ENCODE measurements around the gene RRM2.

RRM2 gene
- long read RNA-seq, transcript RRM2-202 (10 exons, 3,673 nt): major isoform, 325 of 356 reads
- long read RNA-seq, partial matches to known transcripts: 19 of 356 reads
- long read RNA-seq, other reads (novel, unspliced or antisense): 6 of 356 reads

DNA sequence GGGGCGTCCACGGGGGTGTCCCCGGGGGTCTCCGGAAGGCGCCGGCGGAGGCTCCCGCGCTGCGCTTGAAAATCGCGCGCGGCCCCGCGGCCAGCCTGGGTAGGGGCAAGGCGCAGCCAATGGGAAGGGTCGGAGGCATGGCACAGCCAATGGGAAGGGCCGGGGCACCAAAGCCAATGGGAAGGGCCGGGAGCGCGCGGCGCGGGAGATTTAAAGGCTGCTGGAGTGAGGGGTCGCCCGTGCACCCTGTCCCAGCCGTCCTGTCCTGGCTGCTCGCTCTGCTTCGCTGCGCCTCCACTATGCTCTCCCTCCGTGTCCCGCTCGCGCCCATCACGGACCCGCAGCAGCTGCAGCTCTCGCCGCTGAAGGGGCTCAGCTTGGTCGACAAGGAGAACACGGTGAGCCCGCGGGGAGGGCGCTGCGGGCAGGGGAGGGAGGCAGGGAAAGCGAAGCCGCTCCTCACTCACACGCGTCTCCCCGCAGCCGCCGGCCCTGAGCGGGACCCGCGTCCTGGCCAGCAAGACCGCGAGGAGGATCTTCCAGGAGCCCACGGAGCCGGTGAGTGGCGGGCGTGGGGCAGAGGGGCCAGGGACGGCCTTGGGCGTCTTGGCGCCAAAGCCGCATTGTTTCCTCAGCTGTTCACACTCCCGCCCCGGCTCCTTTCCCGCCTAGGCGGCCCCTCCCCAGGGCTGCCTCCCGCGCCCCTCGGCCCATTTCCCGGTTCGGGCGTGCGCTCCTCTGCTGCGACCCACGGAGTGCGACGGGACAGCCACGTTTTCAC, at the start of gene RRM2:
Gene RRM2, plus strand, starts transcription at position 240 of the 781 bp plus-strand sequence. Its CDS starts 60 bp downstream, at position 300.
- Histone ChIP-seq H3K27ac (replicated peaks) (peak within 1 kb of the TSS; percentile 98), H3K4me3 (replicated peaks; ENCODE audit: insufficient read depth, low read length) (peak within 1 kb of the TSS; percentile 63), H3K27me3 (ENCODE audit: insufficient read depth, poor library complexity, severe bottlenecking) (no peaks in the 10 kb centered on the region)
- DNase-seq (ENCODE audit: low read depth in 1 of 2, low spot score in 1 of 2): peak; percentile 84 to 98
- TF ChIP-seq SPI1 (IDR thresholded peaks at IDR 0.05; ENCODE audit: borderline replicate concordance, low read depth) (no peak), POLR2AphosphoS5 (IDR thresholded peaks at IDR 0.05; ENCODE audit: low read depth) (peak; percentile 99)
- TF ChIP-seq, protein P1, sequence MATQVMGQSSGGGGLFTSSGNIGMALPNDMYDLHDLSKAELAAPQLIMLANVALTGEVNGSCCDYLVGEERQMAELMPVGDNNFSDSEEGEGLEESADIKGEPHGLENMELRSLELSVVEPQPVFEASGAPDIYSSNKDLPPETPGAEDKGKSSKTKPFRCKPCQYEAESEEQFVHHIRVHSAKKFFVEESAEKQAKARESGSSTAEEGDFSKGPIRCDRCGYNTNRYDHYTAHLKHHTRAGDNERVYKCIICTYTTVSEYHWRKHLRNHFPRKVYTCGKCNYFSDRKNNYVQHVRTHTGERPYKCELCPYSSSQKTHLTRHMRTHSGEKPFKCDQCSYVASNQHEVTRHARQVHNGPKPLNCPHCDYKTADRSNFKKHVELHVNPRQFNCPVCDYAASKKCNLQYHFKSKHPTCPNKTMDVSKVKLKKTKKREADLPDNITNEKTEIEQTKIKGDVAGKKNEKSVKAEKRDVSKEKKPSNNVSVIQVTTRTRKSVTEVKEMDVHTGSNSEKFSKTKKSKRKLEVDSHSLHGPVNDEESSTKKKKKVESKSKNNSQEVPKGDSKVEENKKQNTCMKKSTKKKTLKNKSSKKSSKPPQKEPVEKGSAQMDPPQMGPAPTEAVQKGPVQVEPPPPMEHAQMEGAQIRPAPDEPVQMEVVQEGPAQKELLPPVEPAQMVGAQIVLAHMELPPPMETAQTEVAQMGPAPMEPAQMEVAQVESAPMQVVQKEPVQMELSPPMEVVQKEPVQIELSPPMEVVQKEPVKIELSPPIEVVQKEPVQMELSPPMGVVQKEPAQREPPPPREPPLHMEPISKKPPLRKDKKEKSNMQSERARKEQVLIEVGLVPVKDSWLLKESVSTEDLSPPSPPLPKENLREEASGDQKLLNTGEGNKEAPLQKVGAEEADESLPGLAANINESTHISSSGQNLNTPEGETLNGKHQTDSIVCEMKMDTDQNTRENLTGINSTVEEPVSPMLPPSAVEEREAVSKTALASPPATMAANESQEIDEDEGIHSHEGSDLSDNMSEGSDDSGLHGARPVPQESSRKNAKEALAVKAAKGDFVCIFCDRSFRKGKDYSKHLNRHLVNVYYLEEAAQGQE (IDR thresholded peaks at IDR 0.05; ENCODE audit: insufficient replicate concordance, low read depth): peak; percentile 46
- TF ChIP-seq, protein P2, sequence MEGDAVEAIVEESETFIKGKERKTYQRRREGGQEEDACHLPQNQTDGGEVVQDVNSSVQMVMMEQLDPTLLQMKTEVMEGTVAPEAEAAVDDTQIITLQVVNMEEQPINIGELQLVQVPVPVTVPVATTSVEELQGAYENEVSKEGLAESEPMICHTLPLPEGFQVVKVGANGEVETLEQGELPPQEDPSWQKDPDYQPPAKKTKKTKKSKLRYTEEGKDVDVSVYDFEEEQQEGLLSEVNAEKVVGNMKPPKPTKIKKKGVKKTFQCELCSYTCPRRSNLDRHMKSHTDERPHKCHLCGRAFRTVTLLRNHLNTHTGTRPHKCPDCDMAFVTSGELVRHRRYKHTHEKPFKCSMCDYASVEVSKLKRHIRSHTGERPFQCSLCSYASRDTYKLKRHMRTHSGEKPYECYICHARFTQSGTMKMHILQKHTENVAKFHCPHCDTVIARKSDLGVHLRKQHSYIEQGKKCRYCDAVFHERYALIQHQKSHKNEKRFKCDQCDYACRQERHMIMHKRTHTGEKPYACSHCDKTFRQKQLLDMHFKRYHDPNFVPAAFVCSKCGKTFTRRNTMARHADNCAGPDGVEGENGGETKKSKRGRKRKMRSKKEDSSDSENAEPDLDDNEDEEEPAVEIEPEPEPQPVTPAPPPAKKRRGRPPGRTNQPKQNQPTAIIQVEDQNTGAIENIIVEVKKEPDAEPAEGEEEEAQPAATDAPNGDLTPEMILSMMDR (IDR thresholded peaks at IDR 0.05; ENCODE audit: insufficient read depth, low read length): no peak

GRCh38 chr2:10073706-10074105, 48.8 kb upstream of the RRM2 start:
- H3K27me3 ChIP-seq (ENCODE audit: insufficient read depth, poor library complexity, severe bottlenecking): peaks cover 32% of the 10 kb centered on the region
- TF ChIP-seq, protein P2 (IDR thresholded peaks at IDR 0.05; ENCODE audit: insufficient read depth, low read length): no peak
- no peak for TF ChIP-seq GABPA (IDR thresholded peaks at IDR 0.05; ENCODE audit: low read depth)
- TF ChIP-seq, protein P1 (IDR thresholded peaks at IDR 0.05; ENCODE audit: insufficient replicate concordance, low read depth): no peak
- TF ChIP-seq SPI1 (IDR thresholded peaks at IDR 0.05; ENCODE audit: borderline replicate concordance, low read depth): no peak
- TF ChIP-seq POLR2AphosphoS5 (IDR thresholded peaks at IDR 0.05; ENCODE audit: low read depth): no peak
- no peak overlapping the region for H3K27ac ChIP-seq (replicated peaks)
- DNase-seq (ENCODE audit: low read depth in 1 of 2, low spot score in 1 of 2): peak in 1 of 2 experiments; percentile 21
- no peak overlapping the region for H3K4me3 ChIP-seq (replicated peaks; ENCODE audit: insufficient read depth, low read length)

GRCh38 chr2:10075101-10075500, 47.4 kb upstream of the RRM2 start:
- no peak for DNase-seq (ENCODE audit: low read depth in 1 of 2, low spot score in 1 of 2)
- Histone ChIP-seq H3K4me3 (replicated peaks; ENCODE audit: insufficient read depth, low read length) (no peak overlapping the region), H3K27ac (replicated peaks) (no peak overlapping the region), H3K27me3 (ENCODE audit: insufficient read depth, poor library complexity, severe bottlenecking) (peaks cover 39% of the 10 kb centered on the region)
- TF ChIP-seq SPI1 (IDR thresholded peaks at IDR 0.05; ENCODE audit: borderline replicate concordance, low read depth): no peak
- TF ChIP-seq, protein P1 (IDR thresholded peaks at IDR 0.05; ENCODE audit: insufficient replicate concordance, low read depth): no peak
- TF ChIP-seq, protein P2 (IDR thresholded peaks at IDR 0.05; ENCODE audit: insufficient read depth, low read length): no peak
- no peak for TF ChIP-seq GABPA (IDR thresholded peaks at IDR 0.05; ENCODE audit: low read depth)
- no peak for TF ChIP-seq POLR2AphosphoS5 (IDR thresholded peaks at IDR 0.05; ENCODE audit: low read depth)
